ENCODE results near the gene ADGRA1.

DNA sequence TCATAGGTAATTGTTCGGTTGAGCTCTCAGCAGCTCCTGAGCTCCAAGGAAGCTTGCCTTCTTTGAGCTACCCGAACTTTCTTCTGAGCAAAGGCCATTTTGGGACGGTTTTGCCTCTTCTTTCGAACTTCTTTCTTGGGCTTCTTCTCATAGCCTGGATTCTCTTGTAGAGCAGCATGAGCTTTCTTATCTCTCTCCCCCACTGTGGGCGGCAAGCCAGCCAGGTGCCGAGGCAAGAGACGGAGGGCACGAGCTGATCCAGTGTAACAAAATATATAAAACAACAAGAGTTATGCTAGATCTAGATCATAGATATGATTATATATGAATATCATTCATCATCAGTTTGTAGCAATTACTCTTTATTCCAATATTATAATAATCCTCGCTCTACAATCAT is 55.8 kb downstream of the ADGRA1 start:
- TF ChIP-seq TAF1 (CRISPR knock-in tag; IDR thresholded peaks at IDR 0.05) (no peak), NPAS2 (CRISPR knock-in tag; IDR thresholded peaks at IDR 0.05; ENCODE audit: borderline replicate concordance) (no peak), NFYB (CRISPR knock-in tag; IDR thresholded peaks at IDR 0.05) (no peak), HDAC2 (CRISPR knock-in tag; IDR thresholded peaks at IDR 0.05) (no peak)
- TF ChIP-seq, protein P1, sequence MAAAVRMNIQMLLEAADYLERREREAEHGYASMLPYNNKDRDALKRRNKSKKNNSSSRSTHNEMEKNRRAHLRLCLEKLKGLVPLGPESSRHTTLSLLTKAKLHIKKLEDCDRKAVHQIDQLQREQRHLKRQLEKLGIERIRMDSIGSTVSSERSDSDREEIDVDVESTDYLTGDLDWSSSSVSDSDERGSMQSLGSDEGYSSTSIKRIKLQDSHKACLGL (CRISPR knock-in tag; IDR thresholded peaks at IDR 0.05) = no peak
- TF ChIP-seq, protein P2, sequence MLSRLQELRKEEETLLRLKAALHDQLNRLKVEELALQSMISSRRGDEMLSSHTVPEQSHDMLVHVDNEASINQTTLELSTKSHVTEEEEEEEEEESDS (CRISPR knock-in tag; IDR thresholded peaks at IDR 0.05; ENCODE audit: borderline replicate concordance) = no peak
- TF ChIP-seq, protein P3, sequence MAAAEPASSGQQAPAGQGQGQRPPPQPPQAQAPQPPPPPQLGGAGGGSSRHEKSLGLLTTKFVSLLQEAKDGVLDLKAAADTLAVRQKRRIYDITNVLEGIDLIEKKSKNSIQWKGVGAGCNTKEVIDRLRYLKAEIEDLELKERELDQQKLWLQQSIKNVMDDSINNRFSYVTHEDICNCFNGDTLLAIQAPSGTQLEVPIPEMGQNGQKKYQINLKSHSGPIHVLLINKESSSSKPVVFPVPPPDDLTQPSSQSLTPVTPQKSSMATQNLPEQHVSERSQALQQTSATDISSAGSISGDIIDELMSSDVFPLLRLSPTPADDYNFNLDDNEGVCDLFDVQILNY (CRISPR knock-in tag; conservative IDR thresholded peaks at IDR 0.05) = no peak

Measured in HepG2 (cell line).